PC-9 (cell line): Measurements from ENCODE around the gene LUZP1. TPM values are rescaled to one million over a fixed set of nuclear protein-coding genes. Genes with fewer than 3 reads are reported as not detected.

Experiments used
- BruUV-seq: library from RNA; stranded (reverse); fragments of 400-500 nt; replicated peaks from 2 replicates; lab custom pipeline; 2021; lab: Mats Ljungman, UMichigan
- CTCF ChIA-PET: fragments of 300-600 bp; sonication (Branson Sonifier 250); formaldehyde crosslinking; loops from one replicate; lab custom pipeline; 2022; ENCODE audit warnings: antibody characterized with exemption; lab: Charles Lee
- POLR2A ChIA-PET: fragments of 300-600 bp; sonication (Branson Sonifier 250); formaldehyde crosslinking; loops from one replicate; lab custom pipeline; 2022; ENCODE audit warnings: antibody characterized with exemption; ENCODE audit not compliant: unreplicated experiment; lab: Charles Lee
- DNase-seq, 2 experiments: peaks; one replicate each; pipeline versions ENCODE4 v3.0.0 to v3.0.0-alpha.2; 2015 to 2022; ENCODE audit warnings: mixed read lengths in 1 of 2
- H2AFZ ChIP-seq: fragments of 200-600 bp; sonication (generic); 2 replicates; pipeline ENCODE4 v1.8.1; 2017; ENCODE audit warnings: antibody characterized with exemption
- H3F3A ChIP-seq: fragments of 200-600 bp; sonication (generic); 2 replicates; pipeline ENCODE4 v1.8.1; 2017; ENCODE audit warnings: antibody characterized with exemption, mild to moderate bottlenecking, low read depth; ENCODE audit not compliant: insufficient read depth
- H3K27ac ChIP-seq: fragments of 200-600 bp; sonication (generic); 2 replicates; pipeline ENCODE4 v1.6.1; 2016; ENCODE audit warnings: mixed run types
- H3K27me3 ChIP-seq: fragments of 200-600 bp; sonication (generic); 2 replicates; pipeline ENCODE4 v1.6.1; 2016; ENCODE audit warnings: low read depth, mixed run types; ENCODE audit not compliant: insufficient read depth
- H3K36me3 ChIP-seq: fragments of 200-600 bp; sonication (generic); 2 replicates; pipeline ENCODE4 v1.6.1; 2016; ENCODE audit warnings: low read depth, mixed run types
- H3K4me1 ChIP-seq: fragments of 200-600 bp; sonication (generic); replicated peaks from 2 replicates; pipeline ENCODE4 v1.6.1; 2016; ENCODE audit warnings: mixed run types; ENCODE audit not compliant: insufficient read depth
- H3K4me2 ChIP-seq: fragments of 200-600 bp; sonication (generic); 2 replicates; pipeline ENCODE4 v1.6.1; 2017; ENCODE audit warnings: mixed run types
- H3K4me3 ChIP-seq: fragments of 200-600 bp; sonication (generic); 2 replicates; pipeline ENCODE4 v1.6.1; 2016; ENCODE audit warnings: mixed run types
- H3K79me2 ChIP-seq: fragments of 200-600 bp; sonication (generic); 2 replicates; pipeline ENCODE4 v1.6.1; 2017; ENCODE audit warnings: low read depth, mixed run types
- H3K9me2 ChIP-seq: fragments of 200-600 bp; sonication (generic); 2 replicates; pipeline ENCODE4 v1.8.1; 2017; ENCODE audit warnings: mild to moderate bottlenecking; ENCODE audit not compliant: insufficient read depth
- H3K9me3 ChIP-seq: fragments of 200-600 bp; sonication (generic); 2 replicates; pipeline ENCODE4 v1.8.1; 2016; ENCODE audit warnings: low read depth; ENCODE audit not compliant: insufficient read depth
- H4K20me1 ChIP-seq: fragments of 200-600 bp; sonication (generic); 2 replicates; pipeline ENCODE4 v1.8.1; 2017; ENCODE audit not compliant: insufficient read depth
- EZH2 ChIP-seq: fragments of 200-600 bp; sonication (generic); IDR thresholded peaks from 2 replicates; pipeline ENCODE4 v1.8.0; 2017; ENCODE audit warnings: antibody characterized with exemption, low read depth
- intact Hi-C: fragments of 100-400 bp; cut with micrococcal nuclease; formaldehyde crosslinking; loops from one replicate; pipeline ENCODE4 v1.10.0; 2022; ENCODE audit not compliant: unreplicated experiment
- total RNA-seq: library from RNA; stranded (reverse); gene quantifications from 2 replicates; pipeline ENCODE4 v1.2.3, GENCODE V29; 2021
- TF ChIP-seq, protein P1 (sequence below): fragments of 200-600 bp; sonication (generic); conservative IDR thresholded peaks from 2 replicates; pipeline ENCODE4 v1.6.1; 2017; ENCODE audit warnings: mixed run types, antibody characterized with exemption, mild to moderate bottlenecking, moderate library complexity

The LUZP1 gene
- total RNA-seq, 1 experiment from 2014 or later = 35.0 TPM

DNA sequence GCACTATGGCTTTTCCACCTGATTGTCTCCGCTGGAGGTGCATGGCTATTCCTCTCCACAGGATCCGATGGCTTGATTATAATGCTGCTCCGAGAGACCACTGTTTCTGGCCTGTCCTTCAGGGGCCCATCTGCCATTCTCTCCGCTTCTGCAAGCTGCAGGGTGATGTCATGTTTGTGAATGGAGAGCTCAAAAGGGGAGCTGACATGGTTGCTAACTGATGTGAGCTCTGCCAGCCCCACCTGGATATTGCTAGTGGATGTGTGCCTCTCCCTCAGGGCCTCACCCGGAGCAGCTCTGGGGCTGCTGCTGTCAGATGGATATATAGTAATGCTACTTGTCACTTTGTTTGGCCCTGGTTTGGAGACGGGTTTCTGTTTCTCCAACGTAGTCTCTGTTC lies 77.1 kb downstream of the LUZP1 start:
- DNase-seq = no peak
- CTCF ChIA-PET = no interaction called here
- Histone ChIP-seq H3K79me2 (no peaks in the 10 kb centered on the region), H3K4me1 (no peaks in the 10 kb centered on the region), H3F3A (peaks cover 25% of the 10 kb centered on the region), H3K27ac (no peak overlapping the region), H3K4me3 (no peak overlapping the region), H2AFZ (no peak overlapping the region), H4K20me1 (no peaks in the 10 kb centered on the region), H3K36me3 (peaks cover under 1% of the 10 kb centered on the region; the same call in 1 of the 2 replicates), H3K27me3 (no peaks in the 10 kb centered on the region), H3K9me2 (no peaks in the 10 kb centered on the region), H3K9me3 (no peaks in the 10 kb centered on the region), H3K4me2 (no peak overlapping the region)
- intact Hi-C loops = no loop called here
- BruUV-seq = no TSS peak
- POLR2A ChIA-PET = interaction anchor here (0.6 kb wide), 1 partner anchor 615 kb away, joined by 3 read pairs; no protein-coding TSS in a partner anchor
- TF ChIP-seq EZH2 = no peak
- TF ChIP-seq, protein P1, sequence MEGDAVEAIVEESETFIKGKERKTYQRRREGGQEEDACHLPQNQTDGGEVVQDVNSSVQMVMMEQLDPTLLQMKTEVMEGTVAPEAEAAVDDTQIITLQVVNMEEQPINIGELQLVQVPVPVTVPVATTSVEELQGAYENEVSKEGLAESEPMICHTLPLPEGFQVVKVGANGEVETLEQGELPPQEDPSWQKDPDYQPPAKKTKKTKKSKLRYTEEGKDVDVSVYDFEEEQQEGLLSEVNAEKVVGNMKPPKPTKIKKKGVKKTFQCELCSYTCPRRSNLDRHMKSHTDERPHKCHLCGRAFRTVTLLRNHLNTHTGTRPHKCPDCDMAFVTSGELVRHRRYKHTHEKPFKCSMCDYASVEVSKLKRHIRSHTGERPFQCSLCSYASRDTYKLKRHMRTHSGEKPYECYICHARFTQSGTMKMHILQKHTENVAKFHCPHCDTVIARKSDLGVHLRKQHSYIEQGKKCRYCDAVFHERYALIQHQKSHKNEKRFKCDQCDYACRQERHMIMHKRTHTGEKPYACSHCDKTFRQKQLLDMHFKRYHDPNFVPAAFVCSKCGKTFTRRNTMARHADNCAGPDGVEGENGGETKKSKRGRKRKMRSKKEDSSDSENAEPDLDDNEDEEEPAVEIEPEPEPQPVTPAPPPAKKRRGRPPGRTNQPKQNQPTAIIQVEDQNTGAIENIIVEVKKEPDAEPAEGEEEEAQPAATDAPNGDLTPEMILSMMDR = no peak

DNA sequence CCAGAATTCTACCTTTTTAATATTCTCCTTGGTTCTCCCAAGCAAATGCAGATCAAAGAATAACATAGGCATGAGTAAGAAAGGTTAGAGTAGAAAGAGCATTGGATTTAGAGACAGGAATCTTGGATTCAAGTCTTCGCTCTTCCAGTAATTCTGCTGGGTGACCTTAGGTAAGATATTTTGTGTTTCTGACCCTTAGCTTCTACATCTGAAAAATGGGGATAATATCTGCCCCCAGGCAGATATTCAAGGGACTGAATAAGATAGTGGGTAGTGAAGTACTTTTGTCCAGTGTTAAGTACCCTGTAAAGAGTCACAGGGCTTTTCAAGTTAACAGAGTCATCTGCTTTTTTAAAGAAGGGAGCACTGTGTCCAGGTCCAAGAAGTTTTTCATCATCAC lies 78.6 kb downstream of the LUZP1 start:
- CTCF ChIA-PET = interaction anchor here (0.7 kb wide), 1 partner anchor 93 kb away, joined by 3 read pairs; no protein-coding TSS in a partner anchor
- Histone ChIP-seq H3K79me2 (no peaks in the 10 kb centered on the region), H4K20me1 (no peaks in the 10 kb centered on the region), H3K36me3 (peaks cover 3% of the 10 kb centered on the region; the same call in 1 of the 2 replicates), H3K4me3 (no peak overlapping the region), H3K27me3 (no peaks in the 10 kb centered on the region), H3K9me2 (no peaks in the 10 kb centered on the region), H3K4me1 (no peaks in the 10 kb centered on the region), H3F3A (peaks cover 34% of the 10 kb centered on the region), H3K27ac (no peak overlapping the region), H3K9me3 (no peaks in the 10 kb centered on the region), H3K4me2 (no peak overlapping the region), H2AFZ (no peak overlapping the region)
- POLR2A ChIA-PET = no interaction called here
- DNase-seq = no peak
- TF ChIP-seq, protein P1 = no peak
- no peak for TF ChIP-seq EZH2
- BruUV-seq = no TSS peak
- intact Hi-C loops = no loop called here

GRCh38 chr1:23088027-23088426 lies 80.6 kb downstream of the LUZP1 start:
- no peaks in the 10 kb centered on the region for H3K27me3 ChIP-seq
- H3F3A ChIP-seq = peaks cover 54% of the 10 kb centered on the region
- intact Hi-C loops = no loop called here
- no peak overlapping the region for H2AFZ ChIP-seq
- POLR2A ChIA-PET = no interaction called here
- H3K27ac ChIP-seq = no peak overlapping the region
- BruUV-seq = no TSS peak
- no peak for DNase-seq
- H3K9me3 ChIP-seq = no peaks in the 10 kb centered on the region
- H4K20me1 ChIP-seq = no peaks in the 10 kb centered on the region
- H3K4me1 ChIP-seq = no peaks in the 10 kb centered on the region
- H3K36me3 ChIP-seq = peaks cover 14% of the 10 kb centered on the region; the same call in 1 of the 2 replicates
- H3K4me3 ChIP-seq = no peak overlapping the region
- CTCF ChIA-PET = no interaction called here
- no peak overlapping the region for H3K4me2 ChIP-seq
- TF ChIP-seq, protein P1 = no peak
- TF ChIP-seq EZH2 = no peak
- H3K79me2 ChIP-seq = no peaks in the 10 kb centered on the region
- no peaks in the 10 kb centered on the region for H3K9me2 ChIP-seq
